GM03348 (cell line): ENCODE results near the gene CNP.

ENCODE experiments used
- DNase-seq: peaks from one replicate; pipeline ENCODE4 v3.0.0; 2012; ENCODE audit warnings: low spot score

CNP gene

DNA sequence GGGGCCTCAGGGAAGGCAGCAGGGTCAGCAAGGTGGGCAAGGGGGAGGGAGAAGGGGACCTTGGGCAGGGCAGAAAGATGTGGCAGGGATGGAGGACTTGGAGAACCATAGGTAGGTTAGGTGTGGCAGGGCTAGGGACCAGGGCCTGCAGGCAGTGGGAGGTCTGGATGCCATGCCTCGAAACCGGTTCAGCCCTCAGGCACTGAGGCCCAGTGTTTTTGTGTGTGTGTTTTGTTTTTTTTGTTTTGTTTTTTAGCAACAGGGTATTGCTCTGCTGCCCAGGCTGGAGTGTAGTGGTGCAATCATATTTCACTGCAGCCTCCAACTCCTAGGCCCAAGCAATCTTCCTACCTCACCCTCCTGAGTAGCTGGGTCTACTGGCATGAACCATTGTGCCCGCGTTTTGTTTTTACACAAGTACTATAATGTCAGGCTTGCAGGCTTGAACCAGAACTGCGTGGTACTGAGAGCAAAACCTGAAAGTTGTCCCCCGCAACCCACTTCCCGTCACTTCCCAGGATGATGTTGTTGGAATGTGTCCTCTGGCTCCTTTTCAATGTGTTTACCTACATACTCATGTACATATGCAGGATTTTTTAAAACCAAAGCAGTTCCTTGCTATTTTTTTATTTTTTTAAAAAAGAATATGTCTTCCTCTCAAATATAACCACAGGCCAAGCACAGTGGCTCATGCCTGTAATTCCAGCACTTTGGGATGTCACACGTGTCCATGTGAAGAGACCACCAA lies 23.8 kb upstream of the CNP start:
- DNase-seq: no peak

DNA sequence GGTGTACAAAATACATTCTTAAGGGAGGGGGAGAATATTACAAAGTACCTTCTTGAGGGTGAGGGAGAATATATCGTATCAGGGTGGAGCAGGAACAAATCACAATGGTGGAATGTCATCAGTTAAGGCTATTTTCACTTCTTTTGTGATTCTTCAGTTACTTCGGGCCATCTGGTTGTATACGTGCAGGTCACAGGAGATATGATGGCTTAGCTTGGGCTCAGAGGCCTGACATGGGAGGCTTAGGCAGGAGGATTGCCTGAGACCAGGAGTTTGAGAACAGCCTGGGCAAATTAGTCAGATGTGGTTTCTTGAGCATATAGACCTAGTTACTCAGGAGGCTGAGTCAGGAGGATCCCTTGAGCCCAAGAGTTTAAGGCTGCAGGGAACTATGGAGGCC lies 23.1 kb upstream of the CNP start:
- DNase-seq: no peak

DNA sequence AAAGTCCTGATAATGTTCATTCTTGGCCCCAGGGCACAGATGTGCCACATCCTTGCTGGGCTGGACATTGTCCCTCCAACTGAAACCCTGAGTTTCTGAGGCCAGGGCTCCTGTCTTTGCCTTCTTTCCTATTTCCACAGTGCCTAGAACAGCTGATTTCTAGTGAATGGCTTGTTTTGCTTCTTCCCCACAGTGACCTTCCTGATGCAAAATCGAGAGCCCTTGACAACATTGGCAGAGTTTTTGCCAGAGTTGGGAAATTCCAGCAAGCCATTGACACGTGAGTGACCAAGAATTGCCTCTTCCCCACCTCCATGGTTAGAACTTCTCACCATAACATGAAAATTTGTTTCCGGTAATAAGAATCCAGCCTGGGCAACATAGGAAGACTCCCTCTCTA lies 21.7 kb upstream of the CNP start:
- no peak for DNase-seq

DNA sequence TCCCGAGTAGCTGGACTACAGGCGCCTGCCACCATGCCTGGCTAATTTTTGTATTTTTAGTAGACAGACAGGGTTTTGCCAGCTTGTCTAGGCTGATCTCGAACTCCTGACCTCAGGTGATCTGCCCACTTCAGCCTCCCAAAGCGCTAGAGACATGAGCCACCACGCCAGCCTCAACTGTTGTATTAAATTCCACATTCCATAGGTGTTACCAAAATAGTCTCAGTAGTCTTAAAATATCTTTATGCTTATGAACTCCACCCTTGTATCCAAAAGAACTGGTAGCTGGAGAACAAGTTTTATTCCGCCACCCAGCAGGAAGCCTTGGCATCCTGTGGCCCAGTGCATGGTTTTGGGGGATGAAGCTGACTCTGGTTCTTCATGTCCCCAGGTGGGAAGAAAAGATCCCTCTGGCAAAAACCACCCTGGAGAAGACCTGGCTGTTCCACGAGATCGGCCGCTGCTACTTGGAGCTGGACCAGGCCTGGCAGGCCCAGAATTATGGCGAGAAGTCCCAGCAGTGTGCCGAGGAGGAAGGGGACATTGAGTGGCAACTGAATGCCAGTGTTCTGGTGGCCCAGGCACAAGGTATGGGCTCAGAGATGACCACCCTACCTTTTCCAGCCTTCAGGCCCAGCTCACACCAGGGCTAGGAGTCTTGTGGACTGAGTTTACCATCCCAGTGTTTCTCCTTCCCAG lies 17.7 kb upstream of the CNP start:
- no peak for DNase-seq

DNA sequence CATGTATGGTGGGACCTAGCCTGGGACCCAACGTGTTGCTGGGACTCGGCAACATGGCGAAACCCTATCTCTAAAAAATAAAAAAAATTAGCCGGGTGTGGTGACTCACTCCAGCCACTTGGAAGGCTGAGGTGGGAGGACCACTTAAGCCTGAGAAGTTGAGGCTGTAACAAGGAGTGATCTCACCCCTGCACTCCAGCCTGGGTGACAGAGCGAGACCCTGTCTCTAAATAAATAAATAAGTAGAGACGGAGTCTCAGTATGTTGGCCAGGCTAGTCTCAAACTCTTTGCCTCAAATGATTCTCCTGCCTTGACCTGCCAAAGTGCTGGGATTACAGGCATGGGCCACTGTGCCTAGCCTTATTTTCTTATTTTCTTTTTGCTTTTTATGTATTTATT lies 10.1 kb upstream of the CNP start:
- no peak for DNase-seq

DNA sequence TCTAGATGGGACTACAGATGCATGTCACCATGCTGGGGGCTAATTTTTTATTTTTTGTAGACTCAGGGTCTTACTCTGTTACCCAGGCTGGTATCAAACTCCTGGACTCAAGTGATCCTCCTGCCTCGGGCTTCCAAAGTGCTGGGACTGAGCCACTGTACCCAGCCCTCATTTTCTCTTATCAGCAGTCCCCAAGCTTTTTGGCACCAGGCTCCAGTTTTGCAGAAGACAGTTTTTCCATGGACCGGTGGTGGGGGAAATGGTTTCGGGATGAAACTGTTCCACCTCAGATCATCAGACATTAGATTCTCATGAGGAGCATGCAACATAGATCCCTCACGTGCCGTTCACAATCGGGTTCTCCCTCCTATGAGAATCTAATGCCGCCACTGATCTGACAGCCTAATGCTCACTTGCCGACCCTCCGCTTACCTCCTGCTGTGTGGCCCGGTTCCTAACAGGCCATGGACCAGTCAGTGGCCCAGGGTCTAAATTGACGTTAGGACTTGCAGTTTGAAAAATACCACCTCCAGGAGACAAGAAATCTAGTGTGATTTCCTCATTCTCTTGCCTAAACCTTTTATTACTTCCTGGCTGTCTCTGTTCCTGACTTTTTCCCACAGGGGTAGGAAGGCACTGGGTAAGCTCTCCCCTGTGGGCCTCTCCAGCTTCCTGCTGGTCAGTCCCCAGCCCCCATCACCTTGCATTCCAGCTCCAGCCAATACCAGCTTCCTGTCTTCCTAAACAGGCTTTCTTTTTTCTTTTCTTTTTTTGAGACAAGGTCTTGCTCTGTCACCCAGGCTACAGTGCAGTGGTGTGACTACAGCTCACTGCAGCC lies 9.3 kb upstream of the CNP start:
- peak; percentile 26 for DNase-seq

DNA sequence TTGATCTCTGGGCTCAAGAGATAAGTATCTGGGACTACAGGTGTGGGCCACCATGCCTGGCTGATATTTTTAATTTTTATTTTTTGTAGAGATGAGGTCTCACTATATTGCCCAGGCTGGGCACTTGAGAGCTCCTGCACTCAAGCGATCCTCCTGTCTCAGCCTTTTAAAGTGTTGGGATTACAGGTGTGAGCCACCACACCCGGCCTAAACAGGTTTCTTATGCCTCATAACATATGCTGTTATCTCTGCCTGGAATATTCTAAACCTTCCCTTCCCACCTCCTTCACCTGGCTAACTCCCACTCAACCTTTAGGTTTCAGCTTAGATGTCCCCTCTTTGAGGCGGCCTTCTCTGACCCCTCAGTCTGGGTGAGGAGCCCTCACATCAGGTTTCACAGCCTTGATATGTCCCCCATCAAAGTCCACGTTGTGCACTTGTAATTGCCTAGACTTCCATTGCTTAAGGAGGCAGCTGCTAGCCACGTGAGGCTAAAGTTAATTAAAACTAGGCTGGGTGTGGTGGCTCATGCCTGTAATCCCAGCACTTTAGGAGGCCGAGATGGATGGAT lies 8.6 kb upstream of the CNP start:
- DNase-seq: no peak

DNA sequence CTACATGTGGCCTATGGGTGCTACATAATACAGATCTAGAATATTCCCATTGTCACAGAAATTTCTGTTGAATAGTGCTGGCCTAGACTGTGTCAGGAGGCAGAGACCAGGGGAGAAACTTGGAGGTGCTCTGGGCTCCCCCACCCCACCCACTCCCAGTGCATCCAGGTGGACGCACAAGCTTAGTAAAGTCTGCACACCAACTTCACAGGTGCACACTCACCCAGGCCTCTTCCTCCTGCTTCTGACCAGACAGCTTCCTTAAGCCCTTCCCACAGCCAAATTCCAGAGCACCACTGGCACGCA lies 7.6 kb upstream of the CNP start:
- DNase-seq: no peak

DNA sequence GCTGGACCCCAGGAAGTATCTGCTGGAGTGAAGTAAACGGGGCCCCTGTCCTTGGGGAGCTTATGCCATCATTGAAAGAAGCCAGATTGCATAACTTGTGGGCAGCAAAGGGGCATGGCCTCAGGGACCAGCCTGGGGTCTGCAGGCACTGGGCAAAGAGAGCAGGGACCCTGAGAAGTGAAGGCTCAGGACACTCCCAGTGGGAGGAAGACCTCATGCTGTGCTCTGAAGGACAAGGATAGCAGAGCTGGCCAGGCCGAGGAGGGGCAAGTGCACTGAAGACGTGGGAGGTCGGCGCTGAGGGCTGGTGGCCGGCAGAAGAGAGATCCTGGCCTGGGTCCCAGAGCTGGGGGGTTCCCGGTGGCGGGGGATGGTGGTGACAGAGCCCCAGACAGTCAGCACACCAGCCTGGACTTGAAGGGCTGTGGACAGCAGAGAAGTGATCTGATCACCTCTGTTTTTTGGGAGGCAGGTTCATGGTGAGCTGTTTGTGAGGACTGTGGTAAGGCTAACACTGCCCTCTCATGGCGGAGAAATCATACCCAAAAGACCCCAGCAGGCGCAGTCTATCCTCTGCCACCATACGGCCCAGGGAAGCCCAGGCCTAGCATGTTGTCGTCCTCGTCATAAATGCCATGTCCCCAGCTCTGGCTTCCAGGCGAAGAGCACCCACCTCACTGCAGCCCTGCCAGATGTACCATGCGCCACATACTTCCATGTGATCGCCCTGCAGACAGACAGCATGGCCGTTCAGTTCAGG lies 7.1 kb upstream of the CNP start:
- DNase-seq: peak; percentile 52

DNA sequence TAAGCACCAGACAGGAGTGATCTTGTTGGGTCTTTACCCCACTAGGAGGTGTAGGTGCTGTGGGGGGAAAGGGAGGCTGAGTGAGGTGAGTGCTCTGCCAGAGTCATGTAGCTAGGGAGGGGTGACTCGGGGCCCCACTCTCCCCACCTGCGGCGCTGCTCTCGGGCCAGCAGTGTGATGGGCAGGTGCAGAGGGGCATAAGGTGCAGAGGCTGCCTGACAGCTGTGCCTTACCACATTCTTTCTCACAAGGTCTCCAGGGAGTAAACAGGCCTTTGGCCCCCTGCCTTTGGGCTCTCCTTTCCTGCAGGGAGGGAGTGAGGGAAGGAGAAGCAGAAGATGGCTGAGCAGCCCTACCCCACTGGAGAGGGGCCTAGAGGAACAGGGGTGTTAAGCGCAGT lies 4.5 kb upstream of the CNP start:
- no peak for DNase-seq

DNA sequence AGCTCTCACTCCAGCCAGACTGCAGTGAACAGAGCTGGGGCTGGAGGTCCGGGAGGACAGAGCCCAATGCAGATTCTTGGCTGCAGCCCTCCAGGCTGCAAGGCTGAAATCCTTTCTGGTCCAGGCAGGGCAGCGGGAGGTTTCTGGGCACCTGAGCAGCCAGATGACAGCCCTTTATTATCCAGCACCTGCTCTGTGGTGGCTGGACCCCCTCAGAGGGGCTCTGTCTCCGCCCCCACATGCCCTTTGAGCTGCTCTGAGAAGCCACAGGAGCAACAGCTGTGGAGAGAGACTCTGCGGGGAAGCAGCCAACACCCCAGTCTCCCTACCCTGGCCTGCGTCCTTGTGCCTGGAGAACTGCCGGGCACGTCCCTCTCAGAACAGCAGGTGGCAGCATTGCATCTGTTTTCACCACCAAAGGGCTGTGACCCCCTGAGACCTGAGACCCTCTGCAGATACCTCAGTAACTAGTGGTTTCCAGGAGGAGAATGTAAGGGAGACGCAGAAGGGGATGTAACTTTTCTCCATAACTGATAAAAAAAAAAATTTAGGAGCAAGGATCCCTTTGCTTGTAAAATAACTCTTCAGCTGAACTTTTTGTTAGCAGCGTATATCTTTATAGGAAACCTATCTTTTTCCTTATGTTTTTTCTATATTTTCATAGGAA lies 3.7 kb upstream of the CNP start:
- DNase-seq: peak; percentile 89

DNA sequence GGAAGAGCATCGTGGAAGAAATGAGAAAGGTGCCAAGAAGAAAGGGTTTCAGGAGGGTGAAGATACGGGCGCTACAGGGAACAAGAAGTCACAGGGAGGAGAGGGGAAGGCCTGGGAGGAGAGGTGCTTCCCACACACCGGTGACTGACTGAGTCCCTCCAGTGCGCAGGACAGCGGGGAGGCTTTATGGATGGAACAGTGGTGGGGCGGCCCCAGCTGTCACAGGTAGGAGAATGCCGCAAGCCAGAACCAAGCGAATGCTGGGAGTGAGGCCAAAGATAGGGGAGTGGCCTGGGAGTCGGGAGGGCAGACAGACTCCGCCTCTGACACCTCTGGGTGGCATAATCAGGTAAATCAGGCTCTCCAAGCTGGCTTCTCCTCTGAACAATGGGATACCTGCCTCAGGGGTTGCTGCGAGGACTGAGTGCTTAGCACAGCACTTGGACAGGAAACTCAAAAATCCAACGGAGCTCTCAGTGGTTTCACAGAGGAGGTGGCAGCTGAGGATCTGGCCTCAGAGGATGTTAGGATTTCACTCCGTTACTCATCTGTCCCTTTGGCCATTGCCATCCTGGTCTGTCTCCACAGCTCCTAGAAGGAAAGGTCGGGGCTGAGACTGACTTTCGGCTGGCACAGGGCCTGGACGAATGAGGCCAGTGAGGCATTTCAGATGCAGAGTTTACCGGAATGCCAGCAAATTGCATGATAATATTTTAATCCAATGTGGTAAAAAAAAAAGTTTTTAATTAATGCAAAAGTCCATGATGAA lies 717 bp upstream of the CNP start:
- peak; percentile 58 for DNase-seq

DNA sequence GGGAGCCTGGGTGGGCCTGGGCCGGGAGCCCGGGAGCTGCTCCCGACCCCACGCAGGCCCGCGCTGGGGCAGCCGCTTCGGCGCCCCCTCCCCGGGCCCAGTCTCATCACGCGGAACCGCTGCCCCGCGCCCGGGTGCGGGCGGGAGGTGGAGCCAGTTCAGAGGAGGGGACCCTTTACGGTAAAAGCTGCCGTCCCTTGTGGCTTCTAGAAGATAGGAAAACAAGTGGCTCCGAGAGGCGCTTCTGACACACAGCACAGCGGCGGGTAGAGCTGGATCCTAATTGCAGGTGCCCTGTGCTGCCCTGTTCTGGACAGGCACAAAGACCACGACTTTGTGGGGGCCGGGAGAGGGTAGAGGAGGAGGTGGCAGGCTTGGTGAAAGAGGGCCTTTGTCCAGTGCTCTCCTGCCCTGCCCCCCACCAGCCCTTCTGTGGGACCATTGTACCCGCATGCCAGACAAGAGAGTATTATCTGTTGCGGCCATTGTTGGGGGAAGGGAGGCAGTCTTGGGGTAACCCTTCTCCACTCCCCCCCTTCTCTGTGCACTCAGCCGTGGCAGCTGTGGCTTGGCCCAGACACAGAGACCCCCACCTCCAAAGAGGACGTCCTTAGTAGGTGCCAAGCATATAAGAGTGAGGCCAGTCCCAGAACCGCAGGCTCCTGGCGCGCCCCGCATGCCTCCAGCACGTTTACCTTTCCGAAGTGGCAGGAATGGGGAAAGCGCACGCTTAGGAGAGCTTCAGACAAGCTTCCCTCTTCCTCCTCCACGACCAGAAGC lies 736 bp downstream of the CNP start:
- peak; percentile 30 for DNase-seq

DNA sequence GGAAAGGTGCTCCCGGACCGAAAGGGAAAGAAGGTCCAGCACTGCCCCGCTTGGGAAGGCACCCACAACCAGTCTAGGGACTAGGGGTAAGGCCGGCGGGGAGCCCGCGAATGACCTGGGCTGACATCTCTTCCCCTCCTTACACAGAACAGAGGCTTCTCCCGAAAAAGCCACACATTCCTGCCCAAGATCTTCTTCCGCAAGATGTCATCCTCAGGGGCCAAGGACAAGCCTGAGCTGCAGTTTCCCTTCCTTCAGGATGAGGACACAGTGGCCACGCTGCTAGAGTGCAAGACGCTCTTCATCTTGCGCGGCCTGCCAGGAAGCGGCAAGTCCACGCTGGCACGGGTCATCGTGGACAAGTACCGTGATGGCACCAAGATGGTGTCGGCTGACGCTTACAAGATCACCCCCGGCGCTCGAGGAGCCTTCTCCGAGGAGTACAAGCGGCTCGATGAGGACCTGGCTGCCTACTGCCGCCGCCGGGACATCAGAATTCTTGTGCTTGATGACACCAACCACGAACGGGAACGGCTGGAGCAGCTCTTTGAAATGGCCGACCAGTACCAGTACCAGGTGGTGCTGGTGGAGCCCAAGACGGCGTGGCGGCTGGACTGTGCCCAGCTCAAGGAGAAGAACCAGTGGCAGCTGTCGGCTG lies 1.5 kb downstream of the CNP start:
- no peak for DNase-seq

DNA sequence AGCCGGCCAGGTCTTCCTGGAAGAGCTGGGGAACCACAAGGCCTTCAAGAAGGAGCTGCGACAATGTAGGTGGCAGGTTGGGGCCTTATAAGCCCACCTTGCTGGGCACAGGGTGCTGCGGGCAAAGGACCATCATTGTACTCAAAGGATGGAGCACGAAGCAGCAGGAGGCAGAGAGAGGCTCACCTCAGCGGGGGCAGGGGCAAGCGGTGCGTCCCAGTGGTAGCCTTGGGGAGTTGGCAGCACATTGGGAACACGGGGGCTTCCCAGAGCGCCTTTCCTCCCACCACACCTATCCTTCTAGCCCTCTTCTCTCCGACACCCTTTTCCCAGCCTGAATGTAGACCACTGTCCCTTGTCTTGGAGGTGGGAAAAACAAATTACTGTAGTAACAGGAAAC lies 2.1 kb downstream of the CNP start:
- no peak for DNase-seq

DNA sequence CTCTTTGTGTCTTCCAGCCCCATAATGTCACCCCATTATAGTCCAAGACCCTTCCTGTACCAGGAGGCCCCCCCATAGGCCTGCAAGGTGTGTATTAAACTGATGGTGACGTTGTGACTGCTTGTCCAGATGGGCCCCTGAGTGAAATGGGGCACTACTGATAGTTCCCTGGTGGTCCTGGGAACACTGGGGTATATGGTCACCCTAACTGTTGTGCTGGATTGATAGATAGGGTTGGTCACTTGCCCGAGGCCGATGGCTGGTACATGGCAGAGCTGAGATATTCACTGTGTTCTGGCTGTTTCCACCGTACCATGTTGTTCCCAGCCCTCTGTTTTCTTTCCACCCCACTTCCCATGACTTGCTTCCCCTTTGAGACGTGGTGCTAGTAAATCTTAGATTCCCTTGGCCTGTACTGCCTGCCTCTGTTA lies 4.3 kb downstream of the CNP start:
- DNase-seq: no peak

DNA sequence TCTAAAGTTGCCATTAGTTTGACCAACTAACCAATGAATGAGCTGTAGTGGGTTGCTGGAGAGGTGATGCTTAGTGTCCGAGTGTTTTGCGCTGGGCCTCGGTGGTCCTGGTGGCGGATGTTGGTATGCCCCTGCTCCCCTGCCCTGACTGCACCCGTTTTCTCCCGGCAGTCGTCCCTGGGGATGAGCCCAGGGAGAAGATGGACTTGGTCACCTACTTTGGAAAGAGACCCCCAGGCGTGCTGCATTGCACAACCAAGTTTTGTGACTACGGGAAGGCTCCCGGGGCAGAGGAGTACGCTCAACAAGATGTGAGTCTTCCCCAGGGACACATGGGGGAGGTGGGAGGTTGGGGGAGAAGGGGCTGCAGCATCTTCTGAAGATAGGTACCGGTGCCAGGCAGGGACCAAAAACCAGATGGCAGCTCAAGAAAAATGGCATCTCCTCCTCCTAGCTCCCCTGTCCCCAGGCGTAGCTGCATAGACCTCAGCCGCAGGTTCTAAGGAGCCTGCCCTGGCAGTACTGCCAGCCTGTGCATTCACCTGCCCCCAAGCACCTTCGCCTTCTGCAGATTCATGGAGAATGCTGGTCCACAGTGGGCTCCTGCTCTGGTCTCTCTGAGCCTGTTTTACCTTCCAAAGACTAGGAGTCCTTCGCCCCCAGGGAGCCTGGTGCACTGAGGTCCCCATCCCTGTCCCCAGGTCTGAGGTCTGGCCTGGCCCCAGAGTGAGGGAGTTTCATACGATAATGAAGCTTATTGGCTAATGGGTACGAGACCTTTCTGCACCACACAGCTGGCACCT lies 5.3 kb downstream of the CNP start:
- no peak for DNase-seq

DNA sequence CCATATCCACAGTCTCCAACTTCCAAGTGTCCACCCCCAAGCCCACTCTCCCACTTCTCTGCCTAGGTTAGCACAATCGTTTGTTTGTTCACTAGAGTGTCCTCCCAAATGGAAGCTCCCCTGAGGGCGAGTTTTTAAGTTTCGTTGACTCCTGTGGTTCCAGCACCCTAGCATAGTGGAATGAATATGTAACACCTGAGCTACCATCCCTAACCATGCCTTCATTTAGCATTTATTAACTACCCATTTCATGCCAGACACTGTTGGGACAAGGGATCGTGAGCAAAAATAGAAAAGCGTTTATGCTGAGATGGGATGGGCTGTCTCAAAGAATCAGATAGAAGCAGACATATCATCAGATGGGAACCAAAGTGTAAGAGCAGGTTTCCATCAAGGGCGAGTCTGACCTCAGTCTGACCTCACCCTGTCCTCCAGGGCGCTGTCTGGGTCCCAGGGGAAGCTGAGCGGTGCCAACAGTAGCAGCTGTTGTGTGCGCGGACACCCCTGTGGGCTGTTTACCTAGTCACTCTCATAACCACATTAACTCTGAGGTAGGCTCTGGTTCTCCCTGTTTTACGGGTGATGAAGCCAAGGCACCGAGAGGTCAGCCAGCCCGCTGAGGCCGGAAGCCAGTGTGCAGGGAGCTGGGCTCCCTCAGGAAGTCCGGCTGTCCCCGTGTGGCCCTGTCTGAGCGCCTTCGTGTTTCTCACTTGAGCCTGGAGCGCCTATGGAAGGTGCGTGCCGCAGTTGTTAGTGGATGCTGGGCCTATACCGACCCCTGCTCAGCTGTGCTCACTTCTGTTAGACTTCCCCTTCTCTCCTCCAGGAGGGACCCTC lies 6.2 kb downstream of the CNP start:
- DNase-seq: no peak
